HEK293T (cell line): ENCODE data around the gene NINL.
"Not testable (repeated sequence)": the region's sequence is repeated elsewhere in the genome, so short reads cannot be mapped to it uniquely, and the experiment has no call there.

Experiments used
- CTCF ChIA-PET: fragments of 350-600 bp; formaldehyde crosslinking; extraction: SDS; loops from one replicate; lab custom pipeline; 2021; ENCODE audit warnings: antibody characterized with exemption, inconsistent platforms; lab: Yijun Ruan, JAX
- POLR2A ChIA-PET: fragments of 350-600 bp; formaldehyde crosslinking; extraction: SDS; loops from one replicate; lab custom pipeline; 2020; ENCODE audit warnings: antibody characterized with exemption, inconsistent platforms; lab: Yijun Ruan, JAX
- DNase-seq: peaks from one replicate; pipeline ENCODE4 v3.0.0; 2012; ENCODE audit warnings: mixed read lengths; ENCODE audit errors: extremely low spot score
- ARNT ChIP-seq: fragments of 450-650 bp; IDR thresholded peaks from 2 replicates; pipeline ENCODE4 v1.6.1; 2017; ENCODE audit warnings: mild to moderate bottlenecking
- BHLHE40 ChIP-seq: fragments of 450-650 bp; IDR thresholded peaks from 2 replicates; pipeline ENCODE4 v1.6.1; 2016; ENCODE audit warnings: mild to moderate bottlenecking, moderate library complexity, borderline replicate concordance
- CTBP1 ChIP-seq: fragments of 450-650 bp; IDR thresholded peaks from 2 replicates; pipeline ENCODE4 v1.6.1; 2016; ENCODE audit warnings: borderline replicate concordance
- ELF4 ChIP-seq: fragments of 450-650 bp; IDR thresholded peaks from 2 replicates; pipeline ENCODE4 v1.6.1; 2017; ENCODE audit warnings: antibody characterized with exemption
- FOXA1 ChIP-seq: fragments of 450-650 bp; IDR thresholded peaks from 2 replicates; pipeline ENCODE4 v1.6.1; 2016; ENCODE audit warnings: mild to moderate bottlenecking
- FOXK2 ChIP-seq: fragments of 450-650 bp; IDR thresholded peaks from 2 replicates; pipeline ENCODE4 v1.6.1; 2016; ENCODE audit warnings: mild to moderate bottlenecking
- FOXM1 ChIP-seq: fragments of 450-650 bp; IDR thresholded peaks from 2 replicates; pipeline ENCODE4 v1.6.1; 2017; ENCODE audit warnings: mild to moderate bottlenecking, borderline replicate concordance
- HDGF ChIP-seq: fragments of 450-650 bp; IDR thresholded peaks from 2 replicates; pipeline ENCODE4 v1.6.1; 2017; ENCODE audit warnings: antibody characterized with exemption, borderline replicate concordance
- L3MBTL2 ChIP-seq: fragments of 450-650 bp; conservative IDR thresholded peaks from 2 replicates; pipeline ENCODE4 v1.6.1; 2016; ENCODE audit warnings: mild to moderate bottlenecking
- LEF1 ChIP-seq: fragments of 450-650 bp; IDR thresholded peaks from 2 replicates; pipeline ENCODE4 v1.6.1; 2017; ENCODE audit warnings: mild to moderate bottlenecking, borderline replicate concordance
- NFRKB ChIP-seq: fragments of 450-650 bp; IDR thresholded peaks from 2 replicates; pipeline ENCODE4 v1.6.1; 2016; ENCODE audit warnings: mild to moderate bottlenecking, moderate library complexity
- PKNOX1 ChIP-seq: fragments of 450-650 bp; IDR thresholded peaks from 2 replicates; pipeline ENCODE4 v1.6.1; 2016
- SP1 ChIP-seq: fragments of 450-650 bp; IDR thresholded peaks from 2 replicates; pipeline ENCODE4 v1.6.1; 2017
- SUZ12 ChIP-seq: fragments of 450-650 bp; IDR thresholded peaks from 2 replicates; pipeline ENCODE4 v1.6.1; 2016; ENCODE audit warnings: mild to moderate bottlenecking
- TARDBP ChIP-seq: fragments of 450-650 bp; IDR thresholded peaks from 2 replicates; pipeline ENCODE4 v1.6.1; 2016
- ZNF384 ChIP-seq: fragments of 450-650 bp; IDR thresholded peaks from 2 replicates; pipeline ENCODE4 v1.6.1; 2016

Gene NINL

GRCh38 chr20:25477014-25477882 lies 108.1 kb downstream of the NINL start:
- TF ChIP-seq FOXM1 = no peak
- no peak for TF ChIP-seq LEF1
- TF ChIP-seq ELF4 = no peak
- no peak for TF ChIP-seq CTBP1
- TF ChIP-seq PKNOX1 = no peak
- no peak for DNase-seq
- ChIA-PET POLR2A (no interaction called here), CTCF (no interaction called here)

- no peak for DNase-seq
- ChIA-PET POLR2A (no interaction called here), CTCF (no interaction called here)
- no peak for TF ChIP-seq FOXA1
- no peak for TF ChIP-seq TARDBP
- TF ChIP-seq SUZ12 = no peak
- TF ChIP-seq ELF4 = no peak
- TF ChIP-seq BHLHE40 = no peak
- TF ChIP-seq NFRKB = no peak
- TF ChIP-seq PKNOX1 = no peak
Measured at GRCh38 chr20:25476106-25477013, 109.0 kb downstream of the NINL start.

- POLR2A ChIA-PET, CTCF ChIA-PET, DNase-seq: not testable (repeated sequence)
Measured at GRCh38 chr20:25473297-25473696, 112.0 kb downstream of the NINL start.

GRCh38 chr20:25471020-25471419 lies 114.3 kb downstream of the NINL start:
- no peak for DNase-seq
- CTCF ChIA-PET = interaction anchor here (0.6 kb wide), 1 partner anchor 266 kb away, joined by 7 read pairs; no protein-coding TSS in a partner anchor
- POLR2A ChIA-PET = no interaction called here
- TF ChIP-seq PKNOX1 (no peak), TARDBP (no peak), SP1 (no peak), CTBP1 (no peak), FOXK2 (no peak), HDGF (no peak), ELF4 (no peak), BHLHE40 (no peak), FOXA1 (no peak), FOXM1 (no peak)

GRCh38 chr20:25470045-25470444 lies 115.3 kb downstream of the NINL start:
- POLR2A ChIA-PET = no interaction called here
- CTCF ChIA-PET = interaction anchor here (0.6 kb wide), 1 partner anchor 653 kb away, joined by 3 read pairs; no protein-coding TSS in a partner anchor
- DNase-seq = peak; percentile 43

More at GRCh38 chr20:25470045-25470444, 115.3 kb downstream of the NINL start:
- TF ChIP-seq FOXK2 (no peak), FOXM1 (no peak), BHLHE40 (no peak), ELF4 (no peak), ZNF384 (no peak), ARNT (no peak), TARDBP (no peak), SP1 (no peak), FOXA1 (no peak), NFRKB (no peak), L3MBTL2 (no peak), PKNOX1 (no peak), LEF1 (no peak), CTBP1 (no peak)
